B cell (primary cell): Measurements from ENCODE around the gene BIRC7. TPM values are rescaled to one million over a fixed set of nuclear protein-coding genes. Genes with fewer than 3 reads are reported as not detected.

Source experiments
- ATAC-seq: fragments of 200-7000 bp; cut with Tn5 transposase; one replicate; pipeline ENCODE4 v1.10.0; 2021; ENCODE audit warnings: low read depth, mild to moderate bottlenecking, moderate number of reproducible peaks, moderate library complexity
- CTCF ChIA-PET: fragments of 350-600 bp; sonication (Branson Sonifier 250); formaldehyde crosslinking; loops from one replicate; lab custom pipeline; 2021; ENCODE audit warnings: antibody characterized with exemption, inconsistent platforms; lab: Charles Lee
- POLR2A ChIA-PET: fragments of 350-600 bp; sonication (Branson Sonifier 250); formaldehyde crosslinking; loops from one replicate; lab custom pipeline; 2021; ENCODE audit warnings: antibody characterized with exemption; lab: Charles Lee
- DNase-seq: peaks from one replicate; pipeline ENCODE4 v3.0.0; 2013
- H2AFZ ChIP-seq: 2 replicates; pipeline ENCODE4 v1.6.1; 2012; ENCODE audit warnings: mild to moderate bottlenecking, low read depth, low read length; ENCODE audit not compliant: insufficient read depth, poor library complexity, severe bottlenecking
- H3K27ac ChIP-seq, 2 donors: 1 replicate in 1 of 2; 2 replicates in 1 of 2; pipeline ENCODE4 v1.5.1; 2012 to 2013; ENCODE audit warnings: low read length in 2 of 2, mild to moderate bottlenecking in 2 of 2, moderate library complexity in 1 of 2
- H3K27me3 ChIP-seq, 4 experiments: fragments of 200-600 bp in 1 of 4; sonication (generic) in 1 of 4; replicated peaks in 1 of 4; 1 replicate in 2 of 4; 2 replicates in 2 of 4; pipeline versions ENCODE4 v1.6.1 to v1.7.0; 2013 to 2016; ENCODE audit warnings: low read length in 3 of 4, mild to moderate bottlenecking in 2 of 4, mixed read lengths in 1 of 4, moderate library complexity in 1 of 4; ENCODE audit not compliant: insufficient read depth in 4 of 4, control insufficient read depth in 3 of 4; ENCODE audit errors: control extremely low read depth in 1 of 4
- H3K36me3 ChIP-seq, 2 experiments: replicated peaks in 1 of 2; 1 replicate in 1 of 2; 2 replicates in 1 of 2; pipeline versions ENCODE4 v1.6.1 to v1.7.1; 2013; ENCODE audit warnings: low read length in 1 of 2; ENCODE audit not compliant: insufficient read depth in 2 of 2, control insufficient read depth in 1 of 2; ENCODE audit errors: control extremely low read depth in 1 of 2, extremely low read depth in 1 of 2
- H3K4me1 ChIP-seq, 2 donors: fragments of 200-600 bp in 1 of 2; sonication (generic) in 1 of 2; 1 replicate in 1 of 2; 2 replicates in 1 of 2; pipeline versions ENCODE4 v1.5.1 to v1.6.1; 2013 to 2017; ENCODE audit warnings: low read length in 2 of 2; ENCODE audit not compliant: control insufficient read depth in 2 of 2, insufficient read depth in 2 of 2
- H3K4me2 ChIP-seq: replicated peaks from 2 replicates; pipeline ENCODE3; 2012; ENCODE audit warnings: mild to moderate bottlenecking, low read depth, low read length; ENCODE audit not compliant: poor library complexity, severe bottlenecking
- H3K4me3 ChIP-seq, 5 experiments: fragments of 200-600 bp in 1 of 5; sonication (generic) in 1 of 5; 1 replicate in 3 of 5; 2 replicates in 2 of 5; pipeline versions ENCODE4 v1.5.1 to v1.7.0; 2011 to 2016; ENCODE audit warnings: low read length in 4 of 5, mild to moderate bottlenecking in 4 of 5, low read depth in 2 of 5, control low read depth in 1 of 5, moderate library complexity in 1 of 5; ENCODE audit not compliant: insufficient read depth in 1 of 5; ENCODE audit errors: control extremely low read depth in 1 of 5, extremely low read depth in 1 of 5
- H3K79me2 ChIP-seq: fragments of 200-600 bp; sonication (generic); one replicate; pipeline ENCODE4 v1.6.0; 2016; ENCODE audit warnings: low read length; ENCODE audit not compliant: control insufficient read depth, insufficient read depth
- H3K9ac ChIP-seq: fragments of 200-600 bp; sonication (generic); 2 replicates; pipeline ENCODE4 v1.6.1; 2017; ENCODE audit warnings: mild to moderate bottlenecking, low read length, moderate library complexity
- H3K9me3 ChIP-seq, 3 donors: one replicate each; pipeline versions ENCODE4 v1.6.1 to v1.7.1; 2013; ENCODE audit warnings: low read length in 2 of 3; ENCODE audit not compliant: control insufficient read depth in 2 of 3, insufficient read depth in 1 of 3; ENCODE audit errors: control extremely low read depth in 1 of 3
- H4K20me1 ChIP-seq: 2 replicates; pipeline ENCODE4 v1.6.0; 2012; ENCODE audit warnings: mild to moderate bottlenecking, low read length; ENCODE audit not compliant: insufficient read depth, control insufficient read depth, poor library complexity, severe bottlenecking
- H3K27ac Mint-ChIP-seq: one replicate; pipeline ENCODE4 v1.8.0; 2021; ENCODE audit warnings: mixed read lengths
- H3K27me3 Mint-ChIP-seq: one replicate; pipeline ENCODE4 v1.8.0; 2021; ENCODE audit warnings: mixed read lengths
- H3K4me1 Mint-ChIP-seq: one replicate; pipeline ENCODE4 v1.8.0; 2021; ENCODE audit warnings: mixed read lengths
- H3K4me3 Mint-ChIP-seq: one replicate; pipeline ENCODE4 v1.8.0; 2021; ENCODE audit warnings: mixed read lengths
- H3K9me3 Mint-ChIP-seq: one replicate; pipeline ENCODE4 v1.8.0; 2022; ENCODE audit warnings: mixed read lengths; ENCODE audit not compliant: insufficient read depth
- CTCF ChIP-seq: fragments of 200-600 bp; IDR thresholded peaks from one replicate; pipeline ENCODE4 v1.8.0; 2022; ENCODE audit warnings: antibody characterized with exemption, mild to moderate bottlenecking
- EZH2 ChIP-seq: IDR thresholded peaks from 2 replicates; pipeline ENCODE4 v1.6.1; 2012; ENCODE audit warnings: borderline replicate concordance, low read depth, mild to moderate bottlenecking, moderate library complexity, low read length; ENCODE audit not compliant: insufficient read depth, poor library complexity, severe bottlenecking
- WGBS: methylation state at CpG from one replicate; pipeline ENCODE4 v1.1.5; 2013; ENCODE audit warnings: missing lambda C conversion rate; ENCODE audit not compliant: insufficient coverage; 5-methylcytosine and 5-hydroxymethylcytosine counted together
- intact Hi-C: fragments of 100-400 bp; cut with micrococcal nuclease; formaldehyde crosslinking; loops from one replicate; pipeline ENCODE4 v1.10.0; 2022
- polyA plus RNA-seq: library from polyadenylated mRNA; depleted of rRNA; stranded (reverse); fragments of >200 nt; gene quantifications from 2 replicates; pipeline ENCODE4 v1.2.3, GENCODE V29; 2012
- total RNA-seq, 2 donors: library from RNA; stranded (reverse); fragments of 120-200 nt in 1 of 2; gene quantifications; 1 replicate in 1 of 2; 2 replicates in 1 of 2; pipeline versions ENCODE4 v1.2.3 to v1.2.4, GENCODE V29; 2013 to 2022

Gene BIRC7
- total and polyA plus RNA-seq, 2 donors (not counting 1 experiment from before 2014, with no cell fraction given) = 0.12 TPM; not detected in 1

GRCh38 chr20:63238514-63239125, 2.9 kb downstream of the BIRC7 start:
- H3K9me3 Mint-ChIP-seq = no peaks in the 10 kb centered on the region
- H3K9ac ChIP-seq = no peak overlapping the region
- H3K9me3 ChIP-seq = peaks cover 0 to 13% (median 0%) of the 10 kb centered on the region in 3 donors
- DNase-seq (no peak), ATAC-seq (no peak)
- 77% methylated on average over 16 of the region's 16 CpGs for WGBS
- intact Hi-C loops = no loop called here
- peaks cover 0 to 11% (median 4%) of the 10 kb centered on the region in 4 experiments for H3K27me3 ChIP-seq
- H2AFZ ChIP-seq = no peak overlapping the region
- H3K4me1 Mint-ChIP-seq = peaks cover 3% of the 10 kb centered on the region
- H3K4me3 ChIP-seq = no peak overlapping the region
- no peak overlapping the region for H3K27ac ChIP-seq
- no peaks in the 10 kb centered on the region for H4K20me1 ChIP-seq
- H3K27ac Mint-ChIP-seq = no peak overlapping the region
- peaks cover 5% of the 10 kb centered on the region for H3K27me3 Mint-ChIP-seq
- ChIA-PET CTCF (no interaction called here), POLR2A (no interaction called here)
- H3K79me2 ChIP-seq = no peaks in the 10 kb centered on the region
- no peak for TF ChIP-seq CTCF
- H3K4me2 ChIP-seq = no peak overlapping the region
- no peak overlapping the region for H3K4me3 Mint-ChIP-seq
- H3K36me3 ChIP-seq = no peaks in the 10 kb centered on the region
- H3K4me1 ChIP-seq = peaks cover 0 to 4% of the 10 kb centered on the region in 2 donors

GRCh38 chr20:63239431-63239830, 3.7 kb downstream of the BIRC7 start:
- H3K9me3 Mint-ChIP-seq = no peaks in the 10 kb centered on the region
- Histone ChIP-seq H2AFZ (no peak overlapping the region), H3K27ac (no peak overlapping the region), H3K79me2 (no peaks in the 10 kb centered on the region), H3K4me1 (peaks cover 0 to 4% of the 10 kb centered on the region in 2 donors), H3K4me3 (no peak overlapping the region), H3K4me2 (no peak overlapping the region), H3K9me3 (peaks cover 0 to 13% (median 0%) of the 10 kb centered on the region in 3 donors), H3K9ac (no peak overlapping the region), H3K36me3 (no peaks in the 10 kb centered on the region), H3K27me3 (peaks cover 0 to 6% (median under 1%) of the 10 kb centered on the region in 4 experiments), H4K20me1 (no peaks in the 10 kb centered on the region)
- H3K27me3 Mint-ChIP-seq = peaks cover 5% of the 10 kb centered on the region
- POLR2A ChIA-PET = no interaction called here
- intact Hi-C loops = no loop called here
- H3K4me1 Mint-ChIP-seq = peaks cover 3% of the 10 kb centered on the region
- CTCF ChIA-PET = no interaction called here
- TF ChIP-seq EZH2 (no peak), CTCF (no peak)
- no peak overlapping the region for H3K4me3 Mint-ChIP-seq
- 94% methylated on average over 30 of the region's 30 CpGs for WGBS
- ATAC-seq = no peak
- H3K27ac Mint-ChIP-seq = no peak overlapping the region
- no peak for DNase-seq
